K562 (cell line): ENCODE measurements around the gene THADA. TPM values are rescaled to one million over a fixed set of nuclear protein-coding genes. Genes with fewer than 3 reads are reported as not detected.

Source experiments
- ATAC-seq: fragments of 200-7000 bp; cut with Tn5 transposase; 3 replicates; pipeline ENCODE4 v1.9.1; 2020; ENCODE audit warnings: moderate library complexity
- BruUV-seq: library from RNA; stranded (reverse); fragments of 400-500 nt; replicated peaks from 2 replicates; lab custom pipeline; 2021; lab: Mats Ljungman, UMichigan
- CTCF ChIA-PET: fragments of 300-600 bp; formaldehyde crosslinking; extraction: SDS; loops from one replicate; lab custom pipeline; 2021; ENCODE audit warnings: low intra/inter-chr PET ratio; lab: Yijun Ruan, JAX
- POLR2A ChIA-PET: fragments of 300-600, 350-650 bp; sonication (Branson Sonifier 250); formaldehyde crosslinking; extraction: SDS; loops from one replicate; lab custom pipeline; 2021; ENCODE audit warnings: antibody characterized with exemption, inconsistent platforms; lab: Yijun Ruan, JAX
- DNase-seq, 4 experiments: peaks; one replicate each; pipeline versions ENCODE4 v3.0.0 to v3.0.0-alpha.2; 2011 to 2018; ENCODE audit warnings: low spot score in 3 of 4, mixed read lengths in 3 of 4; ENCODE audit errors: extremely low read depth in 1 of 4
- FAIRE-seq: peaks from 2 replicates; lab custom pipeline; 2011; peaks lifted over from hg19 to GRCh38; lab: Jason Lieb, UNC
- H2AFZ ChIP-seq: 2 replicates; pipeline ENCODE4 v1.6.0; 2011; ENCODE audit warnings: low read depth, low read length, control low read depth, inconsistent platforms
- H3K27ac ChIP-seq: fragments of 200-600 bp; 3 replicates; pipeline ENCODE4 v1.8.0; 2011; ENCODE audit warnings: low read depth, mild to moderate bottlenecking, control low read depth, inconsistent platforms, low read length, moderate library complexity, mixed read lengths; ENCODE audit errors: extremely low read depth
- H3K27me3 ChIP-seq, 2 experiments: fragments of 300-600 bp in 1 of 2; 2 replicates in 1 of 2; 3 replicates in 1 of 2; pipeline versions ENCODE4 v1.6.0 to v1.8.0; 2011; ENCODE audit warnings: inconsistent platforms in 2 of 2, low read length in 2 of 2, mild to moderate bottlenecking in 1 of 2, mixed read lengths in 1 of 2, moderate library complexity in 1 of 2; ENCODE audit not compliant: control insufficient read depth in 2 of 2, insufficient read depth in 2 of 2
- H3K36me3 ChIP-seq: fragments of 300-600 bp; 3 replicates; pipeline ENCODE4 v1.8.0; 2011; ENCODE audit warnings: mild to moderate bottlenecking, low read length, inconsistent platforms; ENCODE audit not compliant: control insufficient read depth, insufficient read depth
- H3K4me1 ChIP-seq, 2 experiments: fragments of 200-600 bp in 1 of 2; replicated peaks in 1 of 2; 2 replicates in 1 of 2; 3 replicates in 1 of 2; pipeline versions ENCODE4 v1.5.1 to v1.8.0; 2011; ENCODE audit warnings: inconsistent platforms in 2 of 2, low read length in 2 of 2, mild to moderate bottlenecking in 1 of 2, mixed read lengths in 1 of 2, moderate library complexity in 1 of 2; ENCODE audit not compliant: control insufficient read depth in 2 of 2, insufficient read depth in 2 of 2
- H3K4me2 ChIP-seq: 2 replicates; pipeline ENCODE4 v1.6.1; 2011; ENCODE audit warnings: low read length, control low read depth, inconsistent platforms, mixed read lengths; ENCODE audit not compliant: insufficient read depth
- H3K4me3 ChIP-seq: fragments of 200-600 bp; sonication (generic), shearing (Covaris generic); 2 replicates; pipeline ENCODE4 v1.5.1; 2016; ENCODE audit warnings: control low read depth, inconsistent platforms
- H3K79me2 ChIP-seq: fragments of 200-600 bp; 3 replicates; pipeline ENCODE4 v1.8.0; 2011; ENCODE audit warnings: low read length, inconsistent platforms; ENCODE audit not compliant: control insufficient read depth, insufficient read depth
- H3K9ac ChIP-seq, 2 experiments: 2 replicates each; pipeline versions ENCODE4 v1.6.0 to v1.6.1; 2011; ENCODE audit warnings: low read depth in 2 of 2, low read length in 2 of 2, control low read depth in 1 of 2, inconsistent platforms in 1 of 2, mild to moderate bottlenecking in 1 of 2, mixed read lengths in 1 of 2; ENCODE audit not compliant: insufficient read depth in 1 of 2
- H3K9me1 ChIP-seq: one replicate; pipeline ENCODE4 v1.6.0; 2011; ENCODE audit warnings: inconsistent platforms, mild to moderate bottlenecking, low read length, moderate library complexity; ENCODE audit not compliant: control insufficient read depth, insufficient read depth
- H3K9me3 ChIP-seq: replicated peaks from 2 replicates; pipeline ENCODE4 v1.5.1; 2011; ENCODE audit warnings: low read depth, low read length, inconsistent platforms; ENCODE audit not compliant: control insufficient read depth, insufficient read depth
- H4K20me1 ChIP-seq: replicated peaks from 2 replicates; pipeline ENCODE4 v1.6.1; 2011; ENCODE audit warnings: low read length, inconsistent platforms, mixed read lengths; ENCODE audit not compliant: control insufficient read depth, insufficient read depth
- CC2D1A ChIP-seq: fragments of 450-650 bp; IDR thresholded peaks from 2 replicates; pipeline ENCODE4 v1.6.1; 2017; ENCODE audit warnings: mild to moderate bottlenecking
- CGGBP1 ChIP-seq: fragments of 250-450 bp; sonication (Bioruptor Pico); IDR thresholded peaks from 2 replicates; pipeline ENCODE4 v1.9.0; 2021; ENCODE audit warnings: mild to moderate bottlenecking
- ELF2 ChIP-seq: fragments of 250-450 bp; sonication (Bioruptor Pico); IDR thresholded peaks from 2 replicates; pipeline ENCODE4 v1.5.0; 2021; ENCODE audit warnings: mild to moderate bottlenecking
- HMGN3 ChIP-seq: IDR thresholded peaks from 2 replicates; pipeline ENCODE4 v1.6.1; 2011; ENCODE audit warnings: borderline replicate concordance, low read depth, mild to moderate bottlenecking, mixed read lengths, low read length; ENCODE audit not compliant: insufficient read length; ENCODE audit errors: extremely low read depth
- NELFE ChIP-seq: IDR thresholded peaks from 2 replicates; pipeline ENCODE4 v1.6.1; 2011; ENCODE audit warnings: mild to moderate bottlenecking; ENCODE audit not compliant: insufficient read depth, insufficient read length
- OTX1 ChIP-seq: fragments of 450-650 bp; formaldehyde crosslinking; IDR thresholded peaks from 2 replicates; pipeline ENCODE4 v1.4.0; 2022; ENCODE audit warnings: mild to moderate bottlenecking
- ZKSCAN8 ChIP-seq: fragments of 200-800 bp; sonication (Bioruptor generic); IDR thresholded peaks from 2 replicates; pipeline ENCODE4 v1.6.1; 2016; ENCODE audit warnings: missing genetic modification characterization, missing compliant biosample characterization
- ZNF347 ChIP-seq: fragments of 450-650 bp; formaldehyde crosslinking; IDR thresholded peaks from 2 replicates; pipeline ENCODE4 v1.4.0; 2020; ENCODE audit warnings: low read depth, mild to moderate bottlenecking, moderate library complexity
- ZNF644 ChIP-seq: fragments of 200-800 bp; sonication (Bioruptor generic); IDR thresholded peaks from 2 replicates; pipeline ENCODE4 v1.6.1; 2016; ENCODE audit warnings: low read depth, missing genetic modification characterization, missing compliant biosample characterization
- ZNF780A ChIP-seq: fragments of 250-450 bp; sonication (Bioruptor Pico); IDR thresholded peaks from 2 replicates; pipeline ENCODE4 v1.5.0; 2021; ENCODE audit warnings: mild to moderate bottlenecking
- ZZZ3 ChIP-seq: fragments of 450-650 bp; IDR thresholded peaks from 2 replicates; pipeline ENCODE4 v1.6.1; 2016; ENCODE audit warnings: antibody characterized with exemption, mild to moderate bottlenecking, moderate library complexity
- WGBS: fragments of 100-300 bp; shearing (Covaris generic); methylation state at CpG from one replicate; pipeline ENCODE4 v1.1.6; 2016; ENCODE audit warnings: low coverage, mixed read lengths; ENCODE audit not compliant: insufficient coverage; ENCODE audit errors: missing lambda C conversion rate; 5-methylcytosine and 5-hydroxymethylcytosine counted together
- in situ Hi-C: fragments of 300-500 bp; cut with MboI; formaldehyde crosslinking; loops from 4 replicates; pipeline ENCODE4 v1.15.0; 2018; ENCODE audit warnings: inconsistent platforms, mixed read lengths
- intact Hi-C: fragments of 100-400 bp; cut with micrococcal nuclease; formaldehyde crosslinking; loops from 2 replicates; pipeline ENCODE4 v1.14.2; 2022
- polyA plus RNA-seq, 8 experiments: library from polyadenylated mRNA; depleted of rRNA in 4 of 8; stranded (reverse) in 5 of 8; unstranded in 3 of 8; fragments of >200 nt; fragmentation: Nextera tagmentation in 2 of 8; fragmentation: Illumina TruSeq in 1 of 8; extraction: Ambion mirVana in 2 of 8; extraction: Trizol in 1 of 8; gene quantifications; 2 replicates each; pipeline versions ENCODE4 v1.2.1 to v1.2.3, GENCODE V29; 2011 to 2014; ENCODE audit warnings: inconsistent platforms in 1 of 8, missing spikeins in 1 of 8
- total RNA-seq, 7 experiments: library from RNA; depleted of rRNA in 6 of 7; stranded (reverse); fragments of >200 nt in 6 of 7; fragmentation: Illumina TruSeq in 2 of 7; extraction: Trizol in 2 of 7; gene quantifications; 2 replicates each; pipeline versions ENCODE4 v1.2.1 to v1.2.3, GENCODE V29; 2011 to 2021; ENCODE audit warnings: low replicate concordance in 1 of 7
- TF ChIP-seq, protein P1 (sequence below): sonication (generic); formaldehyde crosslinking; IDR thresholded peaks from 2 replicates; pipeline ENCODE4 v1.8.1; 2023; ENCODE audit warnings: mild to moderate bottlenecking, missing genetic modification reagents

The THADA gene
- total and polyA plus RNA-seq, 9 of the 15 experiments (the other 6 are each of a cell fraction or from before 2014, with no cell fraction given): 17.8 to 34.7 (median 31.9) TPM

DNA sequence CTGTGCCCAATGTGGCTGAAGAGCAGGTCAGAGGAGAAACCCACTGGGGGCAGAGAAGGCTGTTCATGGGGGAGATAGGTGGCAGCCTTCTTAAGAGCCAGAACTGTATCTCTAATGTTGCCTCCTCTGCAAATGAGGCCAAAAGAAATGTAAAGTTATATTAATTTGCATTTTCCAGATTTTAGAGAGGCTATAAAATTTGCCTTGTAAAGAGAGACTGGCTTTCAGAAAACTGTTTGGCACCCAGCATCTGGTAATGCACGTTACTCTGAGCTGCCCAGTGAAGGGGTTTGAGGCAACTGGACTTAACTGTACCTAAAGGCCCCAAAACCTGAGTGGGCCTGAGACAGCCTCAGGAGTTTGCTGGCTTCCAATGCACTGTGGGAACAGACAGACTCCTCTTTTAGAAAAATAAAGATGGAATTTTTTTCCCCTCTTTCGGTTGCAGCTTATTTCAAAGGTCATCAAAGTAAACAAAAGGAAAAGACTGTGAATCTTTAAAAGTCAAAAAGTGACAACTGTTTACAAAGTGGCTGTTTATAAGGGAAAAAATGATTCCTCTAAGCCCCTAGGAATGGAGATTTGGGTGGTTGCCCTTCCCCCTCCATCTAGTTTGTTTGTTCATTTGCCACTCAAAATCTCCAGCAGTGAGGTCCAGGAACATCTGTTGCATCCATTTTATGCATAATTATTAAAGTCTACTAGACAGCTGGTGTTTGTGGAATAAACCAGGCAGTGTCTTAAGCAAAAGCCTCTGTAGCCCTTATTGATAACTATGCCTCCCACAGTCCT is 237.2 kb downstream of the THADA start:
- CTCF ChIA-PET: no interaction called here
- Histone ChIP-seq H3K9me3 (no peaks in the 10 kb centered on the region), H2AFZ (no peak overlapping the region), H3K79me2 (no peaks in the 10 kb centered on the region), H3K4me1 (no peaks in the 10 kb centered on the region), H3K36me3 (no peaks in the 10 kb centered on the region), H3K9me1 (no peaks in the 10 kb centered on the region), H3K4me2 (no peak overlapping the region), H3K27me3 (no peaks in the 10 kb centered on the region), H3K27ac (no peak overlapping the region), H4K20me1 (no peaks in the 10 kb centered on the region), H3K4me3 (no peak overlapping the region), H3K9ac (no peak overlapping the region)
- no TSS peak for BruUV-seq
- 56% methylated on average over 2 of the region's 2 CpGs for WGBS
- in situ Hi-C loops (no loop called here), intact Hi-C loops (no loop called here)
- FAIRE-seq: no peak
- POLR2A ChIA-PET: interaction anchor here (1.3 kb wide), 1 partner anchor 81 kb away, joined by 6 read pairs; no protein-coding TSS in a partner anchor
- TF ChIP-seq ZNF347 (CRISPR knock-in tag) (no peak), NELFE (no peak), HMGN3 (no peak), OTX1 (CRISPR knock-in tag) (no peak), CC2D1A (no peak), ZNF644 (tag) (no peak), ELF2 (CRISPR knock-in tag) (no peak), ZZZ3 (no peak), ZKSCAN8 (CRISPR knock-in tag) (no peak), ZNF780A (CRISPR knock-in tag) (no peak), CGGBP1 (CRISPR knock-in tag) (no peak)
- TF ChIP-seq, protein P1, sequence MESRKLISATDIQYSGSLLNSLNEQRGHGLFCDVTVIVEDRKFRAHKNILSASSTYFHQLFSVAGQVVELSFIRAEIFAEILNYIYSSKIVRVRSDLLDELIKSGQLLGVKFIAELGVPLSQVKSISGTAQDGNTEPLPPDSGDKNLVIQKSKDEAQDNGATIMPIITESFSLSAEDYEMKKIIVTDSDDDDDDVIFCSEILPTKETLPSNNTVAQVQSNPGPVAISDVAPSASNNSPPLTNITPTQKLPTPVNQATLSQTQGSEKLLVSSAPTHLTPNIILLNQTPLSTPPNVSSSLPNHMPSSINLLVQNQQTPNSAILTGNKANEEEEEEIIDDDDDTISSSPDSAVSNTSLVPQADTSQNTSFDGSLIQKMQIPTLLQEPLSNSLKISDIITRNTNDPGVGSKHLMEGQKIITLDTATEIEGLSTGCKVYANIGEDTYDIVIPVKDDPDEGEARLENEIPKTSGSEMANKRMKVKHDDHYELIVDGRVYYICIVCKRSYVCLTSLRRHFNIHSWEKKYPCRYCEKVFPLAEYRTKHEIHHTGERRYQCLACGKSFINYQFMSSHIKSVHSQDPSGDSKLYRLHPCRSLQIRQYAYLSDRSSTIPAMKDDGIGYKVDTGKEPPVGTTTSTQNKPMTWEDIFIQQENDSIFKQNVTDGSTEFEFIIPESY (CRISPR knock-in tag): no peak
- no peak for DNase-seq
- ATAC-seq: no peak
